OCI-LY3 (cell line): ENCODE data around the gene NMRK2.

Experiments used
- EZH2phosphoT487 ChIP-seq: fragments of 200-600 bp; shearing (Covaris generic); IDR thresholded peaks from 2 replicates; pipeline ENCODE4 v1.6.1; 2018; ENCODE audit warnings: antibody characterized with exemption, mixed run types, low read depth
- TF ChIP-seq, protein P1 (sequence below): fragments of 200-600, 300-600 bp; sonication (generic); IDR thresholded peaks from 2 replicates; pipeline ENCODE4 v1.5.1; 2014; ENCODE audit warnings: antibody characterized with exemption, low read length, low read depth

DNA sequence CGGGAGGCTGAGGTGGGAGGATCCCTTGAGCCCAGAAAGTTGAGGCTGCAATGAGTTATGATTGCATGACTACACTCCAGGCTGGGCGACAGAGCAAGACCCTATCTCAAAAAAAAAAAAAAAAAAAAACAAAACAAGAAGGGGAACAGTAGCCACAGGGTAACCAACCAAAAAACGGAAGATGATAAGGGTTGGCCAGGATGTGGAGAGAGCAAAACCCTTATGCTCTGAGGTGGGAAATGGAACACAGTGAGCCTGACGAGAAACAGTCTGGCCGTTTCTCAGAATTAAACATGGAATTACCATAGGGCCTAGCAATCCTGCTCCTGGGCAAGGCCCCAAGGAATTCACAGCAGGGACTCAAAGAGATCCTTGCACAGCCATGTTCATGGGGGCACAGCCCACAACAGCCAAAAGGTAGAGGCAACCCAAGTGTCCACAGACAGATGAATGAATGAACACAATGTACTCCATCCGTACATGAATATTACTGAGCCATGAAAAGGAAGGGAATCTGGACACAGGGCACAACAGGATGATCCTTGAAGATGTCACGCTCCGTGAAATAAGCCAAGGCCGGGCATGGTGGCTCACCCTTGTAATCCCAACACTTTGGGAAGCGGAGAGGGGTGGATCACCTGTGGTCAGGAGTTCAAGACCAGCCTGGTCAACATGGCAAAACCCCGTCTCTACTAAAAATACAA, 11.3 kb downstream of the NMRK2 start:
- TF ChIP-seq, protein P1, sequence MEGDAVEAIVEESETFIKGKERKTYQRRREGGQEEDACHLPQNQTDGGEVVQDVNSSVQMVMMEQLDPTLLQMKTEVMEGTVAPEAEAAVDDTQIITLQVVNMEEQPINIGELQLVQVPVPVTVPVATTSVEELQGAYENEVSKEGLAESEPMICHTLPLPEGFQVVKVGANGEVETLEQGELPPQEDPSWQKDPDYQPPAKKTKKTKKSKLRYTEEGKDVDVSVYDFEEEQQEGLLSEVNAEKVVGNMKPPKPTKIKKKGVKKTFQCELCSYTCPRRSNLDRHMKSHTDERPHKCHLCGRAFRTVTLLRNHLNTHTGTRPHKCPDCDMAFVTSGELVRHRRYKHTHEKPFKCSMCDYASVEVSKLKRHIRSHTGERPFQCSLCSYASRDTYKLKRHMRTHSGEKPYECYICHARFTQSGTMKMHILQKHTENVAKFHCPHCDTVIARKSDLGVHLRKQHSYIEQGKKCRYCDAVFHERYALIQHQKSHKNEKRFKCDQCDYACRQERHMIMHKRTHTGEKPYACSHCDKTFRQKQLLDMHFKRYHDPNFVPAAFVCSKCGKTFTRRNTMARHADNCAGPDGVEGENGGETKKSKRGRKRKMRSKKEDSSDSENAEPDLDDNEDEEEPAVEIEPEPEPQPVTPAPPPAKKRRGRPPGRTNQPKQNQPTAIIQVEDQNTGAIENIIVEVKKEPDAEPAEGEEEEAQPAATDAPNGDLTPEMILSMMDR, result no peak
- no peak for TF ChIP-seq EZH2phosphoT487
